ENCODE results near the gene PPFIA1. TPM values are rescaled to one million over a fixed set of nuclear protein-coding genes. Genes with fewer than 3 reads are reported as not detected.

The PPFIA1 gene
- total and polyA plus RNA-seq, 2 of the 13 experiments (the other 11 are each of a cell fraction or from before 2014, with no cell fraction given), result 29.9 to 45.2 TPM

GRCh38 chr11:70281156-70281609 is 10.7 kb downstream of the PPFIA1 start:
- no peak for FAIRE-seq
- no peak overlapping the region for H3K4me2 ChIP-seq (ENCODE audit: low read depth, low read length)
- CTCF ChIA-PET (ENCODE audit: low intra/inter-chr PET ratio, low total read pairs), result no interaction called here
- H3K36me3 ChIP-seq (replicated peaks in 1 of 2; ENCODE audit: control insufficient read depth in 1 of 2, insufficient read depth in 2 of 2, low read length in 2 of 2), result peaks cover 12 to 74% of the 10 kb centered on the region in 2 experiments
- H2AFZ ChIP-seq (ENCODE audit: low read length), result no peak overlapping the region
- H3K4me1 ChIP-seq (ENCODE audit: insufficient read depth, low read length), result peaks cover under 1% of the 10 kb centered on the region; the same call in 1 of the 2 replicates
- WGBS (ENCODE audit: low lambda C conversion rate), result 97% methylated on average over 7 of the region's 7 CpGs
- no TSS peak for BruUV-seq (replicated peaks)
- ATAC-seq, result no peak
- H3K9ac ChIP-seq (ENCODE audit: insufficient read depth, low read depth, low read length), result no peak overlapping the region
- no peak overlapping the region for H3K4me3 ChIP-seq (replicated peaks in 1 of 3; ENCODE audit: insufficient read depth in 1 of 3, low read depth in 2 of 3, low read length in 3 of 3)
- in situ Hi-C loops (cut with HindIII; ENCODE audit: extremely low pct_ligation_motif_present, low pct_unique_long_range_greater_than_20kb), result no loop called here
- 0 out of 2 replicates have a peak, but pooled peaks cover 2% of the 10 kb centered on the region for H4K20me1 ChIP-seq (ENCODE audit: insufficient read depth, low read length)
- intact Hi-C loops (cut with micrococcal nuclease; ENCODE audit: unreplicated experiment), result no loop called here
- peaks cover 27% of the 10 kb centered on the region for H3K79me2 ChIP-seq (ENCODE audit: insufficient read depth, low read length)
- DNase-seq (ENCODE audit: low spot score), result no peak
- no peaks in the 10 kb centered on the region for H3K9me3 ChIP-seq (ENCODE audit: low read length)
- H3K27ac ChIP-seq (ENCODE audit: extremely low read length, insufficient read depth, low read length), result no peak overlapping the region
- H3K27me3 ChIP-seq (ENCODE audit: control insufficient read depth in 1 of 2, insufficient read depth in 2 of 2, low read length in 2 of 2), result no peaks in the 10 kb centered on the region
- POLR2A ChIA-PET, result no interaction called here
- TF ChIP-seq NFE2L2 (IDR thresholded peaks at IDR 0.05; ENCODE audit: low read length), result no peak
- TF ChIP-seq SP5 (CRISPR knock-in tag; IDR thresholded peaks at IDR 0.05; ENCODE audit: borderline replicate concordance, low read depth), result no peak
- no peak for TF ChIP-seq REXO4 (CRISPR knock-in tag; IDR thresholded peaks at IDR 0.05; ENCODE audit: borderline replicate concordance)
- TF ChIP-seq LBX2 (CRISPR knock-in tag; IDR thresholded peaks at IDR 0.05; ENCODE audit: borderline replicate concordance), result no peak
- no peak for TF ChIP-seq PHF20 (CRISPR knock-in tag; IDR thresholded peaks at IDR 0.05)
- TF ChIP-seq EHMT2 (IDR thresholded peaks at IDR 0.05; ENCODE audit: borderline replicate concordance, low read depth, low read length), result no peak
- TF ChIP-seq POLR2AphosphoS2 (IDR thresholded peaks at IDR 0.05; ENCODE audit: low read depth, low read length), result no peak
- TF ChIP-seq NFRKB (IDR thresholded peaks at IDR 0.05), result no peak
- TF ChIP-seq ZNF432 (CRISPR knock-in tag; IDR thresholded peaks at IDR 0.05; ENCODE audit: borderline replicate concordance), result no peak
- no peak for TF ChIP-seq FOXP1 (IDR thresholded peaks at IDR 0.05)
- no peak for TF ChIP-seq FOXP1 (CRISPR knock-in tag; IDR thresholded peaks at IDR 0.05)
- TF ChIP-seq TRIM24 (CRISPR knock-in tag; IDR thresholded peaks at IDR 0.05), result no peak
- no peak for TF ChIP-seq ARNTL (CRISPR knock-in tag; IDR thresholded peaks at IDR 0.05)
- no peak for TF ChIP-seq THAP9 (CRISPR knock-in tag; IDR thresholded peaks at IDR 0.05; ENCODE audit: borderline replicate concordance)
- TF ChIP-seq ZNF788 (CRISPR knock-in tag; IDR thresholded peaks at IDR 0.05; ENCODE audit: borderline replicate concordance), result no peak
- no peak for TF ChIP-seq ZNF34 (CRISPR knock-in tag; IDR thresholded peaks at IDR 0.05; ENCODE audit: borderline replicate concordance)
- TF ChIP-seq PPARG (CRISPR knock-in tag; conservative IDR thresholded peaks at IDR 0.05), result no peak
- TF ChIP-seq ZNF10 (CRISPR knock-in tag; IDR thresholded peaks at IDR 0.05; ENCODE audit: borderline replicate concordance, low read depth), result no peak
- no peak for TF ChIP-seq ZNF333 (CRISPR knock-in tag; IDR thresholded peaks at IDR 0.05; ENCODE audit: borderline replicate concordance)
- no peak for TF ChIP-seq MTF2 (CRISPR knock-in tag; IDR thresholded peaks at IDR 0.05; ENCODE audit: borderline replicate concordance)

Data from HepG2 (cell line).